ENCODE results near the gene ETV6.

Gene ETV6

GRCh38 chr12:11722578-11723138 is 73.2 kb downstream of the ETV6 start:
- no peak overlapping the region for H3K4me3 ChIP-seq (replicated peaks in 1 of 2; ENCODE audit: low read depth in 2 of 2, low read length in 2 of 2)
- no peak for TF ChIP-seq CTCF (IDR thresholded peaks at IDR 0.05; ENCODE audit: low read depth, low read length)
- no peak for DNase-seq (ENCODE audit: low read depth in 2 of 2)

- no peak for TF ChIP-seq CTCF (IDR thresholded peaks at IDR 0.05; ENCODE audit: low read depth, low read length)
- peak in 1 of 2 donors; percentile 51 for DNase-seq (ENCODE audit: low read depth in 2 of 2)
- H3K4me3 ChIP-seq (replicated peaks in 1 of 2; ENCODE audit: low read depth in 2 of 2, low read length in 2 of 2), result no peak overlapping the region
Observed at GRCh38 chr12:11723993-11724392, 74.5 kb downstream of the ETV6 start.

GRCh38 chr12:11724888-11725311 is 75.4 kb downstream of the ETV6 start:
- no peak for TF ChIP-seq CTCF (IDR thresholded peaks at IDR 0.05; ENCODE audit: low read depth, low read length)
- no peak overlapping the region for H3K4me3 ChIP-seq (replicated peaks in 1 of 2; ENCODE audit: low read depth in 2 of 2, low read length in 2 of 2)
- peak; percentile 33 to 75 for DNase-seq (ENCODE audit: low read depth in 2 of 2)

GRCh38 chr12:11725686-11726085 is 76.2 kb downstream of the ETV6 start:
- no peak for TF ChIP-seq CTCF (IDR thresholded peaks at IDR 0.05; ENCODE audit: low read depth, low read length)
- no peak overlapping the region for H3K4me3 ChIP-seq (replicated peaks in 1 of 2; ENCODE audit: low read depth in 2 of 2, low read length in 2 of 2)
- peak in 1 of 2 donors; percentile 18 for DNase-seq (ENCODE audit: low read depth in 2 of 2)

- no peak for DNase-seq (ENCODE audit: low read depth in 2 of 2)
- H3K4me3 ChIP-seq (replicated peaks in 1 of 2; ENCODE audit: low read depth in 2 of 2, low read length in 2 of 2), result no peak overlapping the region
- TF ChIP-seq CTCF (IDR thresholded peaks at IDR 0.05; ENCODE audit: low read depth, low read length), result no peak
Observed at GRCh38 chr12:11726659-11727058, 77.2 kb downstream of the ETV6 start.

- no peak for DNase-seq (ENCODE audit: low read depth in 2 of 2)
- no peak overlapping the region for H3K4me3 ChIP-seq (replicated peaks in 1 of 2; ENCODE audit: low read depth in 2 of 2, low read length in 2 of 2)
- TF ChIP-seq CTCF (IDR thresholded peaks at IDR 0.05; ENCODE audit: low read depth, low read length), result no peak
Observed at GRCh38 chr12:11727133-11727664, 77.7 kb downstream of the ETV6 start.

Data from cardiac fibroblast (primary cell).